WTC11 (cell line): ENCODE results near the gene PITPNM1. TPM values are rescaled to one million over a fixed set of nuclear protein-coding genes. Genes with fewer than 3 reads are reported as not detected.

Source experiments
- ATF3 ChIP-seq: sonication (generic); formaldehyde crosslinking; conservative IDR thresholded peaks from 2 replicates; pipeline ENCODE4 v1.8.1; 2022; ENCODE audit warnings: mild to moderate bottlenecking, missing genetic modification reagents
- CDX4 ChIP-seq: fragments of 250-450 bp; sonication (Bioruptor Pico); IDR thresholded peaks from 2 replicates; pipeline ENCODE4 v1.9.0; 2021; ENCODE audit warnings: moderate library complexity, mild to moderate bottlenecking, inconsistent platforms, borderline replicate concordance
- HMGXB4 ChIP-seq: sonication (generic); formaldehyde crosslinking; IDR thresholded peaks from 2 replicates; pipeline ENCODE4 v1.8.1; 2023; ENCODE audit warnings: mild to moderate bottlenecking, moderate library complexity, missing genetic modification reagents
- IRF1 ChIP-seq: sonication (generic); formaldehyde crosslinking; IDR thresholded peaks from 2 replicates; pipeline ENCODE4 v1.8.0; 2023; ENCODE audit warnings: missing genetic modification reagents
- JAZF1 ChIP-seq: fragments of 250-450 bp; sonication (Bioruptor Pico); IDR thresholded peaks from 2 replicates; pipeline ENCODE4 v1.9.0; 2021; ENCODE audit warnings: moderate library complexity, mild to moderate bottlenecking, inconsistent platforms
- MXD4 ChIP-seq: fragments of 250-450 bp; sonication (Bioruptor Pico); IDR thresholded peaks from 2 replicates; pipeline ENCODE4 v1.8.0; 2021; ENCODE audit warnings: mild to moderate bottlenecking, moderate library complexity, borderline replicate concordance
- OVOL2 ChIP-seq: fragments of 250-450 bp; sonication (Bioruptor Pico); IDR thresholded peaks from 2 replicates; pipeline ENCODE4 v1.9.0; 2021; ENCODE audit warnings: mild to moderate bottlenecking, borderline replicate concordance
- SP1 ChIP-seq: sonication (generic); formaldehyde crosslinking; conservative IDR thresholded peaks from 2 replicates; pipeline ENCODE4 v1.8.1; 2022; ENCODE audit warnings: missing genetic modification reagents
- USF2 ChIP-seq: sonication (generic); formaldehyde crosslinking; IDR thresholded peaks from 2 replicates; pipeline ENCODE4 v1.8.1; 2023; ENCODE audit warnings: mild to moderate bottlenecking, missing genetic modification reagents, moderate library complexity
- ZMAT4 ChIP-seq: fragments of 250-450 bp; sonication (Bioruptor Pico); IDR thresholded peaks from 2 replicates; pipeline ENCODE4 v1.9.0; 2021; ENCODE audit warnings: mild to moderate bottlenecking
- ZNF232 ChIP-seq: sonication (generic); formaldehyde crosslinking; IDR thresholded peaks from 2 replicates; pipeline ENCODE4 v1.8.0; 2022; ENCODE audit warnings: mild to moderate bottlenecking, missing genetic modification reagents
- ZNF263 ChIP-seq: sonication (generic); formaldehyde crosslinking; IDR thresholded peaks from 2 replicates; pipeline ENCODE4 v1.8.1; 2022; ENCODE audit warnings: low read depth, mild to moderate bottlenecking, moderate library complexity, missing genetic modification reagents
- ZNF281 ChIP-seq: sonication (generic); formaldehyde crosslinking; IDR thresholded peaks from 2 replicates; pipeline ENCODE4 v1.8.0; 2023; ENCODE audit warnings: mild to moderate bottlenecking, missing genetic modification reagents
- ZNF532 ChIP-seq: fragments of 250-450 bp; sonication (Bioruptor Pico); IDR thresholded peaks from 2 replicates; pipeline ENCODE4 v1.9.0; 2021; ENCODE audit warnings: mild to moderate bottlenecking, borderline replicate concordance
- total RNA-seq: library from RNA; stranded (reverse); gene quantifications from 3 replicates; pipeline ENCODE4 v1.2.3, GENCODE V29; 2021

PITPNM1 gene
- total RNA-seq, 1 experiment from 2014 or later: 55.4 TPM

GRCh38 chr11:67464411-67465188 lies 40.6 kb downstream of the PITPNM1 start (continued):
- no peak for TF ChIP-seq ZNF532 (CRISPR knock-in tag)
- no peak for TF ChIP-seq IRF1 (CRISPR knock-in tag)
- 0 out of 2 replicates have a peak, but pooled peaks have one; percentile 60 for TF ChIP-seq ZNF281
- TF ChIP-seq HMGXB4 (CRISPR knock-in tag): 0 out of 2 replicates have a peak, but pooled peaks have one; percentile 26
- 0 out of 2 replicates have a peak, but pooled peaks have one; percentile 28 for TF ChIP-seq SP1 (CRISPR knock-in tag)
- peak; percentile 90 for TF ChIP-seq USF2
- no peak for TF ChIP-seq ZNF263 (CRISPR knock-in tag)
- TF ChIP-seq CDX4 (CRISPR knock-in tag): no peak
- no peak for TF ChIP-seq JAZF1 (CRISPR knock-in tag)
- no peak for TF ChIP-seq ATF3
- TF ChIP-seq ZNF232 (CRISPR knock-in tag): 0 out of 2 replicates have a peak, but pooled peaks have one; percentile 19
- TF ChIP-seq MXD4 (CRISPR knock-in tag): no peak
- no peak for TF ChIP-seq ZMAT4
- no peak for TF ChIP-seq OVOL2 (CRISPR knock-in tag)
- TF ChIP-seq, all 79 proteins: peak for 11
